K562 (cell line): Measurements from ENCODE around the gene TMEM39B. TPM values are rescaled to one million over a fixed set of nuclear protein-coding genes. Genes with fewer than 3 reads are reported as not detected.
A peak's percentile ranks its signal among the peaks of the same experiment; 100 is the strongest.

Source experiments
- CTBP1 ChIP-seq: fragments of 450-650 bp; IDR thresholded peaks from 2 replicates; pipeline ENCODE4 v1.6.1; 2016; ENCODE audit warnings: borderline replicate concordance
- FOSL1 ChIP-seq: fragments of 200-800 bp; sonication (Bioruptor generic); conservative IDR thresholded peaks from 2 replicates; pipeline ENCODE4 v1.6.1; 2016; ENCODE audit warnings: missing genetic modification characterization, missing compliant biosample characterization
- HDAC1 ChIP-seq, 2 experiments: fragments of 450-650 bp; IDR thresholded peaks; 2 replicates each; pipeline ENCODE4 v1.6.1; 2016 to 2017; ENCODE audit warnings: inconsistent platforms in 1 of 2, mild to moderate bottlenecking in 1 of 2, moderate library complexity in 1 of 2
- ILK ChIP-seq: fragments of 450-650 bp; IDR thresholded peaks from 2 replicates; pipeline ENCODE4 v1.6.1; 2016; ENCODE audit warnings: missing genetic modification characterization, low read depth, mild to moderate bottlenecking, missing compliant biosample characterization, moderate library complexity, borderline replicate concordance
- MCM7 ChIP-seq, 2 experiments: fragments of 450-650 bp; IDR thresholded peaks; 2 replicates each; pipeline ENCODE4 v1.6.1; 2016 to 2018
- MXI1 ChIP-seq: IDR thresholded peaks from 2 replicates; pipeline ENCODE4 v1.6.1; 2011; ENCODE audit warnings: low read depth, mild to moderate bottlenecking, improper control_type of control experiment, low read length
- NBN ChIP-seq: fragments of 450-650 bp; IDR thresholded peaks from 2 replicates; pipeline ENCODE4 v1.6.1; 2016; ENCODE audit warnings: low read depth, mild to moderate bottlenecking
- NFXL1 ChIP-seq: fragments of 450-650 bp; formaldehyde crosslinking; IDR thresholded peaks from 2 replicates; pipeline ENCODE4 v1.4.0; 2021; ENCODE audit warnings: mild to moderate bottlenecking
- NUFIP1 ChIP-seq: fragments of 450-650 bp; IDR thresholded peaks from 2 replicates; pipeline ENCODE4 v1.6.1; 2018; ENCODE audit not compliant: partially characterized antibody
- SMARCB1 ChIP-seq: IDR thresholded peaks from 2 replicates; pipeline ENCODE4 v1.6.1; 2011; ENCODE audit warnings: improper control_type of control experiment, low read depth; ENCODE audit not compliant: insufficient read length
- SMARCC2 ChIP-seq: fragments of 450-650 bp; IDR thresholded peaks from 2 replicates; pipeline ENCODE4 v1.6.1; 2017; ENCODE audit warnings: antibody characterized with exemption, moderate library complexity, mild to moderate bottlenecking, low read depth
- ZNF431 ChIP-seq: sonication (generic); formaldehyde crosslinking; IDR thresholded peaks from 2 replicates; pipeline ENCODE4 v1.8.0; 2022; ENCODE audit warnings: mild to moderate bottlenecking, missing genetic modification reagents
- polyA plus RNA-seq, 8 experiments: library from polyadenylated mRNA; depleted of rRNA in 4 of 8; stranded (reverse) in 5 of 8; unstranded in 3 of 8; fragments of >200 nt; fragmentation: Nextera tagmentation in 2 of 8; fragmentation: Illumina TruSeq in 1 of 8; extraction: Ambion mirVana in 2 of 8; extraction: Trizol in 1 of 8; gene quantifications; 2 replicates each; pipeline versions ENCODE4 v1.2.1 to v1.2.3, GENCODE V29; 2011 to 2014; ENCODE audit warnings: inconsistent platforms in 1 of 8, missing spikeins in 1 of 8
- total RNA-seq, 7 experiments: library from RNA; depleted of rRNA in 6 of 7; stranded (reverse); fragments of >200 nt in 6 of 7; fragmentation: Illumina TruSeq in 2 of 7; extraction: Trizol in 2 of 7; gene quantifications; 2 replicates each; pipeline versions ENCODE4 v1.2.1 to v1.2.3, GENCODE V29; 2011 to 2021; ENCODE audit warnings: low replicate concordance in 1 of 7
- TF ChIP-seq, protein P1 (sequence below): fragments of 250-450 bp; sonication (Bioruptor Pico); IDR thresholded peaks from 2 replicates; pipeline ENCODE4 v1.8.0; 2021; ENCODE audit warnings: moderate library complexity, mild to moderate bottlenecking, inconsistent platforms
- TF ChIP-seq, protein P2 (sequence below): sonication (generic); formaldehyde crosslinking; IDR thresholded peaks from 2 replicates; pipeline ENCODE4 v1.8.0; 2023; ENCODE audit warnings: missing genetic modification reagents, mild to moderate bottlenecking, borderline replicate concordance
- TF ChIP-seq, protein P3 (sequence below), 2 experiments: IDR thresholded peaks; 2 replicates each; pipeline ENCODE4 v1.6.1; 2011; ENCODE audit warnings: borderline replicate concordance in 1 of 2, control low read depth in 1 of 2, low read depth in 1 of 2, low read length in 1 of 2, mild to moderate bottlenecking in 1 of 2, mixed read lengths in 1 of 2, moderate library complexity in 1 of 2; ENCODE audit not compliant: insufficient read depth in 1 of 2, insufficient read length in 1 of 2, poor library complexity in 1 of 2, severe bottlenecking in 1 of 2; ENCODE audit errors: extremely low read depth in 1 of 2
- TF ChIP-seq, protein P4 (sequence below): fragments of 250-450 bp; sonication (Bioruptor Pico); IDR thresholded peaks from 2 replicates; pipeline ENCODE4 v1.5.0; 2021

TMEM39B gene
- total and polyA plus RNA-seq, 9 of the 15 experiments (the other 6 are each of a cell fraction or from before 2014, with no cell fraction given): 0.92 to 28.5 (median 9.7) TPM

DNA sequence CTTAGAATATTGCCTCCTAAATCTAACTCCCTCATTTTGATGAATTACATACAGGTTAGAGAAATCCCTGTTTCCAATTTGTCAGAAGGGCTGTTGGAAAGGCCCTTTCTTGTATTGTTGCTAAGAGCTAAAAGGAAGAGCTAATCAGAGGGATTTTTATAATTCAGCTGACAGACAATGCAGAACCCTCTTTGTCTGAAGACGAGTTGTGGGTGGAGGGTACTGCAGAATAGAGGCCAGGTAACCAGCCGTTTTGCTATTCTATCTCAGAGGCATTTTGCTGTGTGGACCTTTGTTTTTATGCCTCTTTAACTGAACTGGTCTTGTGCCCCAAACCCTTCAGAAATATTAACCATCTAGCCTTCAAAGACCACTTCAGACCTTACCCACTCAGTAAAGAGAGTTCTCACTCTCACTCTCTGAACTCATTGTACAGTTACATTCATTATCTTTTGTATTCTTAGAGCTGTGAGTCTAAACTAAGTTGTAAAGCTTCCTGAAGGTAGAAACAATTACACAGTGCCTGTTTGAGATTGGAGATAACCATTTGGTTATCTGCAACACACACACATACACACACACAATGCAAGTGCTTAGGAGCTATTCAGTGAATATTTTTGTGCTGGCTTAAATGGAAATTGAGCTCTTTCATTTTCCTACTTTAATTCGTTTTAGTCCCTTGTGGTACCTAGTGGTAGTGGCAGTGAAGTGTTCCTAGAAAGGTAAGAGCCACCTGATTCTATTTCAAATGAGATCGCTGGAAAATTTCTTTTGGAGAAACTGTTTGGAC, 54.9 kb downstream of the TMEM39B start (continued):
- TF ChIP-seq, protein P1, sequence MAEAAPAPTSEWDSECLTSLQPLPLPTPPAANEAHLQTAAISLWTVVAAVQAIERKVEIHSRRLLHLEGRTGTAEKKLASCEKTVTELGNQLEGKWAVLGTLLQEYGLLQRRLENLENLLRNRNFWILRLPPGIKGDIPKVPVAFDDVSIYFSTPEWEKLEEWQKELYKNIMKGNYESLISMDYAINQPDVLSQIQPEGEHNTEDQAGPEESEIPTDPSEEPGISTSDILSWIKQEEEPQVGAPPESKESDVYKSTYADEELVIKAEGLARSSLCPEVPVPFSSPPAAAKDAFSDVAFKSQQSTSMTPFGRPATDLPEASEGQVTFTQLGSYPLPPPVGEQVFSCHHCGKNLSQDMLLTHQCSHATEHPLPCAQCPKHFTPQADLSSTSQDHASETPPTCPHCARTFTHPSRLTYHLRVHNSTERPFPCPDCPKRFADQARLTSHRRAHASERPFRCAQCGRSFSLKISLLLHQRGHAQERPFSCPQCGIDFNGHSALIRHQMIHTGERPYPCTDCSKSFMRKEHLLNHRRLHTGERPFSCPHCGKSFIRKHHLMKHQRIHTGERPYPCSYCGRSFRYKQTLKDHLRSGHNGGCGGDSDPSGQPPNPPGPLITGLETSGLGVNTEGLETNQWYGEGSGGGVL (CRISPR knock-in tag): no peak
- TF ChIP-seq NUFIP1 (no peak), CTBP1 (peak; percentile 54; the same call in 1 of the 2 replicates), SMARCC2 (peak; percentile 80), ZNF431 (CRISPR knock-in tag) (no peak), NFXL1 (CRISPR knock-in tag) (no peak), ILK (tag) (no peak), NBN (peak; percentile 80), SMARCB1 (peak; percentile 95), MCM7 (IDR thresholded peaks at IDR 0.05) (no peak), HDAC1 (IDR thresholded peaks at IDR 0.05) (0 out of 4 replicates have a peak, but pooled peaks of 1 of the 2 experiments have one; percentile 39), MXI1 (no peak), FOSL1 (peak; percentile 41)
- TF ChIP-seq, protein P2, sequence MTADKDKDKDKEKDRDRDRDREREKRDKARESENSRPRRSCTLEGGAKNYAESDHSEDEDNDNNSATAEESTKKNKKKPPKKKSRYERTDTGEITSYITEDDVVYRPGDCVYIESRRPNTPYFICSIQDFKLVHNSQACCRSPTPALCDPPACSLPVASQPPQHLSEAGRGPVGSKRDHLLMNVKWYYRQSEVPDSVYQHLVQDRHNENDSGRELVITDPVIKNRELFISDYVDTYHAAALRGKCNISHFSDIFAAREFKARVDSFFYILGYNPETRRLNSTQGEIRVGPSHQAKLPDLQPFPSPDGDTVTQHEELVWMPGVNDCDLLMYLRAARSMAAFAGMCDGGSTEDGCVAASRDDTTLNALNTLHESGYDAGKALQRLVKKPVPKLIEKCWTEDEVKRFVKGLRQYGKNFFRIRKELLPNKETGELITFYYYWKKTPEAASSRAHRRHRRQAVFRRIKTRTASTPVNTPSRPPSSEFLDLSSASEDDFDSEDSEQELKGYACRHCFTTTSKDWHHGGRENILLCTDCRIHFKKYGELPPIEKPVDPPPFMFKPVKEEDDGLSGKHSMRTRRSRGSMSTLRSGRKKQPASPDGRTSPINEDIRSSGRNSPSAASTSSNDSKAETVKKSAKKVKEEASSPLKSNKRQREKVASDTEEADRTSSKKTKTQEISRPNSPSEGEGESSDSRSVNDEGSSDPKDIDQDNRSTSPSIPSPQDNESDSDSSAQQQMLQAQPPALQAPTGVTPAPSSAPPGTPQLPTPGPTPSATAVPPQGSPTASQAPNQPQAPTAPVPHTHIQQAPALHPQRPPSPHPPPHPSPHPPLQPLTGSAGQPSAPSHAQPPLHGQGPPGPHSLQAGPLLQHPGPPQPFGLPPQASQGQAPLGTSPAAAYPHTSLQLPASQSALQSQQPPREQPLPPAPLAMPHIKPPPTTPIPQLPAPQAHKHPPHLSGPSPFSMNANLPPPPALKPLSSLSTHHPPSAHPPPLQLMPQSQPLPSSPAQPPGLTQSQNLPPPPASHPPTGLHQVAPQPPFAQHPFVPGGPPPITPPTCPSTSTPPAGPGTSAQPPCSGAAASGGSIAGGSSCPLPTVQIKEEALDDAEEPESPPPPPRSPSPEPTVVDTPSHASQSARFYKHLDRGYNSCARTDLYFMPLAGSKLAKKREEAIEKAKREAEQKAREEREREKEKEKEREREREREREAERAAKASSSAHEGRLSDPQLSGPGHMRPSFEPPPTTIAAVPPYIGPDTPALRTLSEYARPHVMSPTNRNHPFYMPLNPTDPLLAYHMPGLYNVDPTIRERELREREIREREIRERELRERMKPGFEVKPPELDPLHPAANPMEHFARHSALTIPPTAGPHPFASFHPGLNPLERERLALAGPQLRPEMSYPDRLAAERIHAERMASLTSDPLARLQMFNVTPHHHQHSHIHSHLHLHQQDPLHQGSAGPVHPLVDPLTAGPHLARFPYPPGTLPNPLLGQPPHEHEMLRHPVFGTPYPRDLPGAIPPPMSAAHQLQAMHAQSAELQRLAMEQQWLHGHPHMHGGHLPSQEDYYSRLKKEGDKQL (CRISPR knock-in tag): no peak
- TF ChIP-seq, protein P3, sequence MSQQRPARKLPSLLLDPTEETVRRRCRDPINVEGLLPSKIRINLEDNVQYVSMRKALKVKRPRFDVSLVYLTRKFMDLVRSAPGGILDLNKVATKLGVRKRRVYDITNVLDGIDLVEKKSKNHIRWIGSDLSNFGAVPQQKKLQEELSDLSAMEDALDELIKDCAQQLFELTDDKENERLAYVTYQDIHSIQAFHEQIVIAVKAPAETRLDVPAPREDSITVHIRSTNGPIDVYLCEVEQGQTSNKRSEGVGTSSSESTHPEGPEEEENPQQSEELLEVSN (IDR thresholded peaks at IDR 0.05; ENCODE audit: borderline replicate concordance in 1 of 2, extremely low read depth in 1 of 2, insufficient read depth in 1 of 2, insufficient read length in 1 of 2, low read depth in 1 of 2, low read length in 1 of 2, poor library complexity in 1 of 2, severe bottlenecking in 1 of 2): no peak
- TF ChIP-seq, protein P4, sequence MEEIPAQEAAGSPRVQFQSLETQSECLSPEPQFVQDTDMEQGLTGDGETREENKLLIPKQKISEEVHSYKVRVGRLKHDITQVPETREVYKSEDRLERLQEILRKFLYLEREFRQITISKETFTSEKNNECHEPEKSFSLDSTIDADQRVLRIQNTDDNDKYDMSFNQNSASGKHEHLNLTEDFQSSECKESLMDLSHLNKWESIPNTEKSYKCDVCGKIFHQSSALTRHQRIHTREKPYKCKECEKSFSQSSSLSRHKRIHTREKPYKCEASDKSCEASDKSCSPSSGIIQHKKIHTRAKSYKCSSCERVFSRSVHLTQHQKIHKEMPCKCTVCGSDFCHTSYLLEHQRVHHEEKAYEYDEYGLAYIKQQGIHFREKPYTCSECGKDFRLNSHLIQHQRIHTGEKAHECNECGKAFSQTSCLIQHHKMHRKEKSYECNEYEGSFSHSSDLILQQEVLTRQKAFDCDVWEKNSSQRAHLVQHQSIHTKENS: no peak
